GM19099 (cell line): ENCODE measurements around the gene NPAS3.

Source experiments
- POLR2A ChIP-seq: IDR thresholded peaks from 3 replicates; pipeline ENCODE4 v1.6.1; 2011; ENCODE audit warnings: low read depth; ENCODE audit not compliant: insufficient read length; ENCODE audit errors: extremely low read depth

NPAS3 gene

DNA sequence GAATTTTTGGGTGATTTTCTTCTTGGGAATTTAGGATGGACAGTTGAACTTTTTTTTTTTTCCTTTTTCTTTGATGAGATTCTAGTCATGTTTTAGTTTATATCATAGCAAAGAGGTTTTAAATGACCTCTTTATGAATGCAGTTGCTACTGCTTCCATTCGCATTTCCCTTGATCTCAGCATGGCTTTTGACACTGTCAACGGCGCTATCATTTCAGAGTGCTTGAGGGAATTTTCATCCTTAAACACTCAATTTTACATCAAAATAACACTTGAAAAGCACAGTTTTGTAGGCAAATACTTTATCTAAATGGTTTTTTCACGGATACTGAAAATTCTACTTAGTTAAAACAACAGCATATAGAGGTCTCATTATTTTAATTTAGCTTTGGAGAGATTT, 195.5 kb downstream of the NPAS3 start:
- no peak for TF ChIP-seq POLR2A

DNA sequence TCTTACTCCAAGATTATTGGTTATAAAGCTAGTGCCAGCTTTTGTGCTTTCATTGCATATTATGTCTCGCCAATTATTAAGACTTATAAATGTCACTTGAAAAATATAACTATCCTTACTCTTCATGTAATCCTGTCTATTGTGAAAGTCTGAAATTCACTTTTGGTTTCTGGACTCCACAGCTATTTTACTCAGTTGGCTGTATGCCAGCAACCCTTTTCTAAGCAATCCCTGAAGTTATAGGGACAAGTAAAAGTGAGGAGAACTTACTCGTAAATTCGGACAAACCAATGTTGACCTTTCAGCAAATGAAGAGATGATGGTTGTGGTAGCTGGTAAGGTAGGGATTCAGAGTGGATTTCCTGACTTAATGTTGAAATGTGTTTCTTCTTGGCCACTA, 196.3 kb downstream of the NPAS3 start:
- no peak for TF ChIP-seq POLR2A

DNA sequence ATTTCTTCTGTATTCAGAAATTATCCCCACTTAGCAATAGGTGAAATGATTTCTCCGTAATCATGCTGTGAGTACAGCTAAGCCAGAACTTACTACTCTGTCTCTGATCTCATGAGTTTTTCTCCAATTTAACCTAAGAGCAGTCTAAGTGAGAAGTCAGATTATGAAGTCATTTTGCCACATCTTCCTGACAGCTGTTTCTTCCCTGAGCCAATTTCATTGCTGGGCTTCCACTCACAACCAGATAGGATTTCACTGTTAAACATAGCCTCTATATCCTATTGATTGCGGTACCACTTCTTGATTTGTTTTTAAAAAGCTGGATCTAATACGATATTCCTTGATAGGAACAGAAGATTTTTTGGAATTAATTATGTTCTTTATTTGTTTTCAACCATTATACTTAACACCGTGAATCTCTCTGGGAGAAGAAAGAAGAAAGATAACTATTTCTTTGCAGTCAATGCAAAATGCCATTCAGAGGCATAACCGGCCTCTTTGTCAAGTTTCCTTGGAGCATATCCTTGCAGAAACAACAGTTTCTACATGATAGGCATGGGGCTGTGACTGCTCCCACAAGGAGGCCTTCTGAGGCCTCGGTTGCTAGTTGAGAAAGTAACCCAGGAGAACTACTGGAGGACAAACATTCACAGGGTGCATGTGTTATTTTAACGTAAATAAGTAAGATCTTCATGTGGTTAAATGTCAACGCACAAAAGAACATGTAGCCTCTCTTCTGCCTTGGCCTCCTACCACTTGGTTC, 212.2 kb downstream of the NPAS3 start:
- no peak for TF ChIP-seq POLR2A

DNA sequence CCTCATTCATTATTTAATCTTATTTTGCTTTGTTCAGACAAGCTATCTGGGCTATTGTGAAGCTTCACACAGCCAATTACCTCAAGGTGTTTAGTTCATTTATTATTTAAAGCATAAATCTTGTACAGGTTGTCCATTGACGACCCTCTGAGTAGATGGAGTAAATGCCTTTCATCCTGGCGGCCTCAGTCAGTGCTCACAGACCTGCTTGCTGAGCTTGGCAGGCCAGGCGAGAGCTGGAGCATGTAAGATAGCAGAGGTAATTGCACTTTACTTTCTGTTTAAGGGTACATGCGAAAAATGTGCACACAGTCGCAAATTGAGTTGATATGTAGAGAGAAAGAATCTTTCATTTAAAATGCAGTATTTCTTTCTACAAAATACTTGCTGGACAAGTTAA, 224.4 kb downstream of the NPAS3 start:
- TF ChIP-seq POLR2A, result no peak

DNA sequence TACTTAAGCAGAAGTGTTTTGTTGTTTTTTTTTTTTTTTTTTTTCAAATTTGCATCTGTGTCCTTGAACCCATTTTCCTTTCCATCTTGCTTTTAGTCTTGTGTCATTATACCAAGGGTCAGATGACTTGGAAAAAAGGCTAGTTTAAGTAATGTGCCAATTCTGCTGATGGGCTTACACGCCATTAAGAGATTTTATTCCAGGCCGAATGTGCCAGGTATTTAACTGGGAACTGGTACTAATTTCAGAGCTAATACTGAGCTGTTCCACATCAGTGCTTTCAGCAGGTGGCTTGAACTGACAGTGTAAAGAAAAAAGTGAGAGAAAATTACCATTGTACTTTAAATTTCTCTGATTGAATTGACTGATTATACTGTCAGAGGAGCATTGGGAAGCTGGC, 224.9 kb downstream of the NPAS3 start:
- no peak for TF ChIP-seq POLR2A

- TF ChIP-seq POLR2A, result no peak
These were observed 226.7 kb downstream of the NPAS3 start for GRCh38 chr14:33165144-33165925.

GRCh38 chr14:33165926-33166289, 227.2 kb downstream of the NPAS3 start:
- TF ChIP-seq POLR2A, result no peak

DNA sequence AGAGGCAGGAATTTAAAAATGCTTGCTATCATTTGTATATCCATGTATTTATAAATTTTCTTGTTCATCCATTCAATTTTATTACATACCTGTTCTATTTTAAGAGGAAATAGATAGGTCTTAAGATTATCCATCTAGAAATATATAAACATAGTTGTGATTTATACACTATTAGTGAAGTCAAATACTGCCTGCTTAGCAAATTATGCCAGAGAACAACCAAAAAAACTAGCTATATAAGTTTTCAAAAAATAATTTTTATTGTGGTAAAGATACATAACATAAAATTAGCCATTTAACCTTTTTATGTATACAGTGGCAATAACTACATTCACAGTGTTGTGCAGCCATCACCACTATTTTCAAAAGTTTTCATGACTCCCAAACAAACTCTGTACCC, 237.3 kb downstream of the NPAS3 start:
- no peak for TF ChIP-seq POLR2A

GRCh38 chr14:33184587-33184986, 245.9 kb downstream of the NPAS3 start:
- TF ChIP-seq POLR2A, result no peak

DNA sequence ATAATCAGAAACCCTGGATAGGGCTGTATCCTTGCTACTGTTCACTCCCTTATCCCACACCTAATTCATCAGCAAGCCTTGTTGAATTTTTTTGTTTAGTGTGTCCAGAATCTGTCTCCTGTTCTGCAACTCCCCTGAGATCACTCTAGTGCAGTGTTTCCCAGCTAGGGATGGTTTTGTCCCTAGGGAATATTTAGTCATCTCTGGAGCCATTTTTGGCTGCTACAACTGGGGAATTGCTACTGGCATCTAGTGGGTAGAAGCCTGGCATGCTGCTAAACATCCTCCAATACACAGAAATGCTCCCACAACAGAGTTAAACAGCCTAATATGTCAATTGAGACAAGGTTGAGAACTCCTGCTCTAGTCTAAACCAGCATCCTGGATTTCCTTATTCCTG, 248.0 kb downstream of the NPAS3 start:
- TF ChIP-seq POLR2A, result no peak

GRCh38 chr14:33188880-33189279, 250.2 kb downstream of the NPAS3 start:
- no peak for TF ChIP-seq POLR2A

- TF ChIP-seq POLR2A, result no peak
These were observed 253.2 kb downstream of the NPAS3 start for GRCh38 chr14:33191855-33192254.

- TF ChIP-seq POLR2A, result no peak
These were observed 255.9 kb downstream of the NPAS3 start for GRCh38 chr14:33194551-33194950.

- TF ChIP-seq POLR2A, result no peak
These were observed 260.0 kb downstream of the NPAS3 start for GRCh38 chr14:33198684-33199083.

- no peak for TF ChIP-seq POLR2A
These were observed 262.4 kb downstream of the NPAS3 start for GRCh38 chr14:33201116-33201515.

GRCh38 chr14:33206981-33207380, 268.3 kb downstream of the NPAS3 start:
- TF ChIP-seq POLR2A, result no peak

- TF ChIP-seq POLR2A, result no peak
These were observed 268.9 kb downstream of the NPAS3 start for GRCh38 chr14:33207467-33208017.

DNA sequence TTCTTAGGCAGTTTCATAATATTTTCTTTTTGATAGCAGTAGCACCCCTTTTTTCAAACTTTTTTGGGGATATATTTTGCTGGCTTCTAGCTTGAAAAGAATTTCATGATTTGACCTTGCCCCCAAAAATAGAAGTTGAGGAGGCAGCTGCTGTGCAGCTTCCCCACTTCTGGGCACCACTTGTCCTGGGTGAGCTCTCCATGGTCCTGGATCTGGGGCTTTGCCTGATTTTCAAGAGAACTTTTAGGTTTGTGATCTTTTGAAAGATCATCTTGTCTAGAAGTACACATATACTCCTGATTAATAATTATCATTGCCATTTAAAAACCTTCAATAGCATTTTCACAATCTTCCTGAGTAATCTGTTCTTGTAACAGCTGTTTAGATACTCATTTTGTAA, 271.6 kb downstream of the NPAS3 start:
- TF ChIP-seq POLR2A, result no peak
